Endothelial cell of umbilical vein (primary cell): Measurements from ENCODE around the gene KIAA1549. TPM values are rescaled to one million over a fixed set of nuclear protein-coding genes. Genes with fewer than 3 reads are reported as not detected.

Source experiments
- BruUV-seq: library from RNA; stranded (reverse); fragments of 400-500 nt; replicated peaks from 2 replicates; lab custom pipeline; 2021; lab: Mats Ljungman, UMichigan
- CTCF ChIA-PET: fragments of 300-600, 350-600 bp; sonication (Branson Sonifier 250); formaldehyde crosslinking; loops from one replicate; lab custom pipeline; 2021; ENCODE audit warnings: antibody characterized with exemption, inconsistent platforms; lab: Charles Lee
- POLR2A ChIA-PET: fragments of 300-600, 350-600 bp; sonication (Branson Sonifier 250); formaldehyde crosslinking; loops from one replicate; lab custom pipeline; 2021; ENCODE audit warnings: antibody characterized with exemption, inconsistent platforms; lab: Charles Lee
- DNase-seq: peaks from one replicate; pipeline ENCODE4 v3.0.0-alpha.2; 2011; ENCODE audit warnings: low read depth, low spot score
- FAIRE-seq: peaks from 2 replicates; lab custom pipeline; 2011; peaks lifted over from hg19 to GRCh38; lab: Jason Lieb, UNC
- H2AFZ ChIP-seq: 2 replicates; pipeline ENCODE4 v1.6.0; 2012; ENCODE audit warnings: low read depth, low read length, control low read depth, inconsistent platforms
- H3K27ac ChIP-seq: 2 replicates; pipeline ENCODE4 v1.5.1; 2011; ENCODE audit warnings: low read depth, mild to moderate bottlenecking, control low read depth, low read length, moderate library complexity; ENCODE audit not compliant: insufficient read depth
- H3K27me3 ChIP-seq, 2 experiments: 2 replicates each; pipeline versions ENCODE4 v1.6.0 to v1.6.1; 2011; ENCODE audit warnings: low read length in 2 of 2, mixed read lengths in 1 of 2; ENCODE audit not compliant: control insufficient read depth in 2 of 2, insufficient read depth in 2 of 2
- H3K36me3 ChIP-seq, 2 experiments: 2 replicates in 1 of 2; 3 replicates in 1 of 2; pipeline ENCODE4 v1.5.1; 2011; ENCODE audit warnings: low read length in 2 of 2, mild to moderate bottlenecking in 1 of 2, moderate library complexity in 1 of 2; ENCODE audit not compliant: control insufficient read depth in 2 of 2, insufficient read depth in 2 of 2; ENCODE audit errors: extremely low read depth in 1 of 2
- H3K4me1 ChIP-seq: 3 replicates; pipeline ENCODE4 v1.5.1; 2011; ENCODE audit warnings: mild to moderate bottlenecking, low read length; ENCODE audit not compliant: control insufficient read depth, insufficient read depth; ENCODE audit errors: extremely low read depth
- H3K4me2 ChIP-seq: 2 replicates; pipeline ENCODE4 v1.6.1; 2011; ENCODE audit warnings: low read length, control low read depth, mixed read lengths; ENCODE audit not compliant: insufficient read depth
- H3K4me3 ChIP-seq, 3 experiments: fragments of 200-600 bp in 1 of 3; sonication (generic), shearing (Covaris generic) in 1 of 3; replicated peaks in 1 of 3; 2 replicates each; pipeline ENCODE4 v1.5.1; 2011 to 2016; ENCODE audit warnings: control low read depth in 3 of 3, low read length in 3 of 3, mild to moderate bottlenecking in 2 of 3, inconsistent platforms in 1 of 3, low read depth in 1 of 3, moderate library complexity in 1 of 3; ENCODE audit not compliant: insufficient read depth in 1 of 3
- H3K79me2 ChIP-seq: 2 replicates; pipeline ENCODE4 v1.6.0; 2012; ENCODE audit warnings: low read length, inconsistent platforms; ENCODE audit not compliant: control insufficient read depth, insufficient read depth
- H3K9ac ChIP-seq: replicated peaks from 2 replicates; pipeline ENCODE3; 2011; ENCODE audit warnings: low read length, control low read depth; ENCODE audit not compliant: insufficient read depth; ENCODE audit errors: extremely low read depth
- H3K9me1 ChIP-seq: replicated peaks from 3 replicates; pipeline ENCODE4 v1.6.0; 2011; ENCODE audit warnings: mild to moderate bottlenecking, low read length; ENCODE audit not compliant: control insufficient read depth, insufficient read depth; ENCODE audit errors: extremely low read depth
- H3K9me3 ChIP-seq: replicated peaks from 2 replicates; pipeline ENCODE4 v1.5.1; 2012; ENCODE audit warnings: low read length, inconsistent platforms; ENCODE audit not compliant: control insufficient read depth, insufficient read depth
- H4K20me1 ChIP-seq: replicated peaks from 2 replicates; pipeline ENCODE3; 2011; ENCODE audit warnings: mild to moderate bottlenecking, low read length; ENCODE audit not compliant: control insufficient read depth, insufficient read depth; ENCODE audit errors: extremely low read depth
- EZH2 ChIP-seq: IDR thresholded peaks from 2 replicates; pipeline ENCODE4 v1.6.1; 2012; ENCODE audit warnings: borderline replicate concordance, low read depth, mild to moderate bottlenecking, moderate library complexity, low read length, inconsistent platforms; ENCODE audit not compliant: severe bottlenecking
- FOS ChIP-seq: IDR thresholded peaks from 2 replicates; pipeline ENCODE4 v1.6.1; 2011; ENCODE audit warnings: mild to moderate bottlenecking, low read length, moderate library complexity, borderline replicate concordance; ENCODE audit not compliant: insufficient read depth
- GATA2 ChIP-seq: IDR thresholded peaks from 2 replicates; pipeline ENCODE4 v1.7.0; 2011; ENCODE audit warnings: low read depth, mild to moderate bottlenecking, moderate library complexity, mixed read lengths, low read length; ENCODE audit not compliant: insufficient read length, insufficient read depth
- JUN ChIP-seq: IDR thresholded peaks from 2 replicates; pipeline ENCODE4 v1.6.1; 2011; ENCODE audit warnings: borderline replicate concordance, low read depth; ENCODE audit not compliant: insufficient read length, insufficient read depth
- MAX ChIP-seq: IDR thresholded peaks from 2 replicates; pipeline ENCODE4 v1.6.1; 2011; ENCODE audit not compliant: insufficient read depth, insufficient read length
- MYC ChIP-seq: IDR thresholded peaks from one replicate; pipeline ENCODE4 v1.6.1; 2011; ENCODE audit warnings: mild to moderate bottlenecking, low read depth, low read length
- POLR2A ChIP-seq: IDR thresholded peaks from 2 replicates; pipeline ENCODE4 v1.6.1; 2012; ENCODE audit warnings: low read depth, mild to moderate bottlenecking, control low read depth, low read length
- POLR2AphosphoS5 ChIP-seq: IDR thresholded peaks from 2 replicates; pipeline ENCODE4 v1.6.1; 2012; ENCODE audit warnings: low read depth, mild to moderate bottlenecking, control low read depth, low read length, moderate library complexity; ENCODE audit not compliant: insufficient read depth
- dilution Hi-C: fragments of 300-500 bp; cut with MboI; formaldehyde crosslinking; loops from one replicate; pipeline ENCODE4 v1.15.0; 2019; ENCODE audit warnings: low sequenced_read_pairs; ENCODE audit not compliant: extremely low pct_ligation_motif_present
- intact Hi-C: fragments of 100-400 bp; cut with micrococcal nuclease; formaldehyde crosslinking; loops from one replicate; pipeline ENCODE4 v1.10.0; 2022
- polyA plus RNA-seq, 4 experiments: library from polyadenylated mRNA; depleted of rRNA in 3 of 4; stranded (reverse) in 3 of 4; unstranded in 1 of 4; fragments of >200 nt; gene quantifications; 2 replicates each; pipeline versions ENCODE4 v1.2.1 to v1.2.3, GENCODE V29; 2011 to 2012; ENCODE audit warnings: missing spikeins in 1 of 4
- total RNA-seq: library from RNA; stranded (reverse); gene quantifications from 2 replicates; pipeline ENCODE4 v1.2.3, GENCODE V29; 2021
- TF ChIP-seq, protein P1 (sequence below), 2 donors: IDR thresholded peaks; 1 replicate in 1 of 2; 2 replicates in 1 of 2; pipeline ENCODE4 v1.5.1; 2011; ENCODE audit warnings: low read length in 2 of 2, mild to moderate bottlenecking in 2 of 2, moderate library complexity in 2 of 2, control low read depth in 1 of 2, inconsistent platforms in 1 of 2, low read depth in 1 of 2; ENCODE audit not compliant: insufficient read depth in 1 of 2; ENCODE audit errors: extremely low read depth in 1 of 2

KIAA1549 gene
- total and polyA plus RNA-seq, 2 donors (not counting 3 experiments of a cell fraction or from before 2014, with no cell fraction given), result 4.6 to 10.9 TPM

DNA sequence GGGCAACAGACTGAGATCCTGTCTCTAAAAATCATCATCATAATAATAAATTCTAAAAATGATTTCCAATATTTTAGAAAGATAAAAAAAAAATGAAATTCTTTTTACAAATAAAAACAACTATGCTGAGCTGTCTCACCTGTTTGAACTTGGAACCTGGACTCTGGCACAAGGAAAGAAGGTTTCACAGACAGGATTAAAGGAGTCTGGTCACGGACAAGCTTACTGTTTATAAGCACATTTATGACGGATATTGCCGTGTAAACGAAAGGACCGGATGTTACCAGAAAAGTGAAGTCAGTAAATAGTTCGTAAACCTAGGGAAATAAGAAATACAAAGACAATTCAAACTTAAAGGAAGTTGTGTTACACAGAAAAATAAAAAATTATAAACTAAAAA, 70.2 kb downstream of the KIAA1549 start:
- dilution Hi-C loops (no loop called here), intact Hi-C loops (no loop called here)
- Histone ChIP-seq H3K79me2 (no peaks in the 10 kb centered on the region), H3K9me3 (no peaks in the 10 kb centered on the region), H3K4me1 (no peaks in the 10 kb centered on the region), H3K4me2 (no peak overlapping the region), H3K9ac (no peak overlapping the region), H3K27me3 (no peaks in the 10 kb centered on the region), H2AFZ (no peak overlapping the region), H4K20me1 (no peaks in the 10 kb centered on the region), H3K9me1 (no peaks in the 10 kb centered on the region), H3K36me3 (peaks cover 2% of the 10 kb centered on the region in 2 experiments), H3K27ac (no peak overlapping the region), H3K4me3 (no peak overlapping the region)
- ChIA-PET POLR2A (no interaction called here), CTCF (interaction anchor here (1.2 kb wide), 2 partner anchors 8 to 24 kb away, joined by 3 to 4 read pairs; no protein-coding TSS in a partner anchor)
- DNase-seq (no peak), FAIRE-seq (no peak)
- no TSS peak for BruUV-seq
- TF ChIP-seq MYC (no peak), POLR2AphosphoS5 (no peak), EZH2 (no peak), FOS (no peak), MAX (no peak), GATA2 (no peak), POLR2A (no peak), JUN (no peak)
- TF ChIP-seq, protein P1, sequence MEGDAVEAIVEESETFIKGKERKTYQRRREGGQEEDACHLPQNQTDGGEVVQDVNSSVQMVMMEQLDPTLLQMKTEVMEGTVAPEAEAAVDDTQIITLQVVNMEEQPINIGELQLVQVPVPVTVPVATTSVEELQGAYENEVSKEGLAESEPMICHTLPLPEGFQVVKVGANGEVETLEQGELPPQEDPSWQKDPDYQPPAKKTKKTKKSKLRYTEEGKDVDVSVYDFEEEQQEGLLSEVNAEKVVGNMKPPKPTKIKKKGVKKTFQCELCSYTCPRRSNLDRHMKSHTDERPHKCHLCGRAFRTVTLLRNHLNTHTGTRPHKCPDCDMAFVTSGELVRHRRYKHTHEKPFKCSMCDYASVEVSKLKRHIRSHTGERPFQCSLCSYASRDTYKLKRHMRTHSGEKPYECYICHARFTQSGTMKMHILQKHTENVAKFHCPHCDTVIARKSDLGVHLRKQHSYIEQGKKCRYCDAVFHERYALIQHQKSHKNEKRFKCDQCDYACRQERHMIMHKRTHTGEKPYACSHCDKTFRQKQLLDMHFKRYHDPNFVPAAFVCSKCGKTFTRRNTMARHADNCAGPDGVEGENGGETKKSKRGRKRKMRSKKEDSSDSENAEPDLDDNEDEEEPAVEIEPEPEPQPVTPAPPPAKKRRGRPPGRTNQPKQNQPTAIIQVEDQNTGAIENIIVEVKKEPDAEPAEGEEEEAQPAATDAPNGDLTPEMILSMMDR (IDR thresholded peaks at IDR 0.05; ENCODE audit: extremely low read depth in 1 of 2, insufficient read depth in 1 of 2, low read depth in 1 of 2, low read length in 2 of 2), result no peak
